Occipital lobe (tissue), 2 donors: ENCODE data around the gene ABCD1. TPM values are rescaled to one million over a fixed set of nuclear protein-coding genes. Genes with fewer than 3 reads are reported as not detected.
"Not testable (repeated sequence)": the region's sequence is repeated elsewhere in the genome, so short reads cannot be mapped to it uniquely, and the experiment has no call there.

Source experiments
- DNase-seq: peaks from one replicate; lab custom pipeline; 2025; lab: John Stamatoyannopoulos, UW
- total RNA-seq: library from RNA; depleted of rRNA; stranded (reverse); fragments of >200 nt; gene quantifications from one replicate; pipeline ENCODE4 v1.2.3, GENCODE V29; 2014

ABCD1 gene
- total RNA-seq, 1 donor from 2014 or later = 5.0 TPM

- no peak for DNase-seq
Observed at GRCh38 chrX:153709726-153710674, 14.7 kb upstream of the ABCD1 start.

- no peak for DNase-seq
Observed at GRCh38 chrX:153714256-153714655, 10.4 kb upstream of the ABCD1 start.

GRCh38 chrX:153717445-153717844 lies 7.2 kb upstream of the ABCD1 start:
- no peak for DNase-seq

- no peak for DNase-seq
Observed at GRCh38 chrX:153719238-153719637, 5.4 kb upstream of the ABCD1 start.

GRCh38 chrX:153719701-153720100 lies 5.0 kb upstream of the ABCD1 start:
- no peak for DNase-seq

- no peak for DNase-seq
Observed at GRCh38 chrX:153722704-153723350, 1.8 kb upstream of the ABCD1 start.

GRCh38 chrX:153723351-153724251 lies 1.1 kb upstream of the ABCD1 start:
- no peak for DNase-seq

DNA sequence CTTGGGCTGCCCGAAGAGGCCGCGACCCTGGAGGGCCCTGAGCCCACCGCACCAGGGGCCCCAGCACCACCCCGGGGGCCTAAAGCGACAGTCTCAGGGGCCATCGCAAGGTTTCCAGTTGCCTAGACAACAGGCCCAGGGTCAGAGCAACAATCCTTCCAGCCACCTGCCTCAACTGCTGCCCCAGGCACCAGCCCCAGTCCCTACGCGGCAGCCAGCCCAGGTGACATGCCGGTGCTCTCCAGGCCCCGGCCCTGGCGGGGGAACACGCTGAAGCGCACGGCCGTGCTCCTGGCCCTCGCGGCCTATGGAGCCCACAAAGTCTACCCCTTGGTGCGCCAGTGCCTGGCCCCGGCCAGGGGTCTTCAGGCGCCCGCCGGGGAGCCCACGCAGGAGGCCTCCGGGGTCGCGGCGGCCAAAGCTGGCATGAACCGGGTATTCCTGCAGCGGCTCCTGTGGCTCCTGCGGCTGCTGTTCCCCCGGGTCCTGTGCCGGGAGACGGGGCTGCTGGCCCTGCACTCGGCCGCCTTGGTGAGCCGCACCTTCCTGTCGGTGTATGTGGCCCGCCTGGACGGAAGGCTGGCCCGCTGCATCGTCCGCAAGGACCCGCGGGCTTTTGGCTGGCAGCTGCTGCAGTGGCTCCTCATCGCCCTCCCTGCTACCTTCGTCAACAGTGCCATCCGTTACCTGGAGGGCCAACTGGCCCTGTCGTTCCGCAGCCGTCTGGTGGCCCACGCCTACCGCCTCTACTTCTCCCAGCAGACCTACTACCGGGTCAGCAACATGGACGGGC lies 579 bp downstream of the ABCD1 start:
- no peak for DNase-seq

DNA sequence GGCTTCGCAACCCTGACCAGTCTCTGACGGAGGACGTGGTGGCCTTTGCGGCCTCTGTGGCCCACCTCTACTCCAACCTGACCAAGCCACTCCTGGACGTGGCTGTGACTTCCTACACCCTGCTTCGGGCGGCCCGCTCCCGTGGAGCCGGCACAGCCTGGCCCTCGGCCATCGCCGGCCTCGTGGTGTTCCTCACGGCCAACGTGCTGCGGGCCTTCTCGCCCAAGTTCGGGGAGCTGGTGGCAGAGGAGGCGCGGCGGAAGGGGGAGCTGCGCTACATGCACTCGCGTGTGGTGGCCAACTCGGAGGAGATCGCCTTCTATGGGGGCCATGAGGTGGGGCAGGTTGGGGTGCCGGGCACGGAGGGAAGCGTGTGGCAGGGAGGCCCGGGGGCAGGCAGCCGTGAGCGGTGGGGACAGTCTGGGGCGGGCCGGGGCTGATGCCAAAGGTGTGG lies 1.2 kb downstream of the ABCD1 start:
- DNase-seq = no peak

DNA sequence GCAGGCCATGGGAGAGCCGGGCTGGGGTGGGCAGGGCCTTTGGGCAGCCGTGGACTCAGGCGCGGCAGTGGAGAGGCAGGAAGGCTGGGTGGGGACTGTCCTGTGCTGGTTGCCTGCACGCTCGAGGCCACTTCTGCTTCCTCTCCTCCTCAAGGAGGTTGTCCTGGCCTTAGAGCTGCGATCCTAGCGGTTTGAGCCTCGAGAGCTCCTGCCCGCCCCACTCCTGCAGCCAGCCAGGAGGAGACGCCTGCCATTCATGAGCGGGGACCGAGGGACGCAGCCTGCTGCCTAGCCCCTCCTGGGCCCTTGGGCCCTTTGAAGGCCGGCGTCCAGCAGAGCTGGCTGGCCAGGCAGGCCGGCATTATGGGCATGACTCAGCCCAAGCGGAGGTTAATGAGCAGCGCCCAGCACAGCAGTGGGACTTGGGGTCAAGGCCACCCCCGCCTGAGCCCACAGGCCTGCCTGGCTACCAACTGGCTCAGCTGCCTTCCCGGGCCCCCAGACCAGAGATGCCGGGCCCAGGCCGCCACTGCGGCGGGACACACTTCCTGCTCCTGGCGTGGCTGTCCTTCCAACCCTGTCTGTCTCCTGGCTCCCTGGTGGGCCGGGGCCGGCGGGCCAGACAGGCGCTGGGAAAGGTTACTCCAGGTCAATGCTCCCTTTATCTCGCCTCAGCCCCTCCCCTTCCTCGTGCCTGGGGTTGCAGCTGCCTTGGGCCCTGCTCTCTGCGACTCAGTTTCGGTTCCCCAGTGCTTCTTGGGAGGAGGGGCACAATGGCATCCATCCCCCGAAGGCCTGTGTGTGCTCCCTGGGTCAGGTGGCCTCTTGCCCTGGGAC lies 1.8 kb downstream of the ABCD1 start:
- peak; percentile 45 for DNase-seq

DNA sequence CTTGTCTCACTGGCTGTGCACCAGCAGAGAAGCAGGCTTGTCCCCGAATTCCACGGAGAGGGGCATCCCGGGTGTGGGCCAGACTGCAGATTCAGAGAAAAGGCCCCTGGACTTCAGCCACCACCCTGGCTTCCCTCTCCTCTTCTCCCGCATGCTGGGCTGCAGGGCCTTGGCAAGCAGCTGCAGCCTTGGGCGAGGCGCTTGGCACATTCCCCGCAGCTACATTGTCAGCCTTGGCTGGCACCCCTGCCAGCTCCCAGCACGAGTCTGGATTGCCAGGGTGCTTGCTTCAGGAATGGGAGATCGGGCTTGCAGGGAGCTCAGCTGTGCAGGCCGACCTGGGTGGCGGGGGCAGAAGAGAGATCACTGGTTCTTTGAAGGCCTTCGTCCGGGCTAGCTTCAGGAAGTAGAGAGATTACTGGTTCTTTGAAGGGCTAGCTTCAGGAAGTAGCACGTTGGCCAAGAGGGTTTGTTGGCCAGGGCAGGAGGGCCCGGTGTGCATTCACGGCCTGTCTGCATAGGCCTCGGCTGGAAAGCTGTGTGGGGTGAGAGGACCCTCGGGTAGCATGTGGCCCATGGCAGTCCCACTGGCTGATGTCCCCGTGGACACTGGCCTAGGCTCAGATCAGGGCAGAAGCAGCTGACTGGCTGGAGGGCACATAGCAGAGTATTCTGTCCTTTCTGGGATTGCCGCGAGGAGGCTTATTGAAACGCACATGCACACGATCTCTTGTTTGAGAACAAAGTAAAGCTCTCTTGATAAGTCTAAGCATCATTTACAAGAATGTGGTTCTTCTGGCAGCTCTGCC lies 2.7 kb downstream of the ABCD1 start:
- peak; percentile 59 for DNase-seq

- no peak for DNase-seq
Observed at GRCh38 chrX:153728095-153728494, 3.4 kb downstream of the ABCD1 start.

- no peak for DNase-seq
Observed at GRCh38 chrX:153728951-153729631, 4.4 kb downstream of the ABCD1 start.

DNA sequence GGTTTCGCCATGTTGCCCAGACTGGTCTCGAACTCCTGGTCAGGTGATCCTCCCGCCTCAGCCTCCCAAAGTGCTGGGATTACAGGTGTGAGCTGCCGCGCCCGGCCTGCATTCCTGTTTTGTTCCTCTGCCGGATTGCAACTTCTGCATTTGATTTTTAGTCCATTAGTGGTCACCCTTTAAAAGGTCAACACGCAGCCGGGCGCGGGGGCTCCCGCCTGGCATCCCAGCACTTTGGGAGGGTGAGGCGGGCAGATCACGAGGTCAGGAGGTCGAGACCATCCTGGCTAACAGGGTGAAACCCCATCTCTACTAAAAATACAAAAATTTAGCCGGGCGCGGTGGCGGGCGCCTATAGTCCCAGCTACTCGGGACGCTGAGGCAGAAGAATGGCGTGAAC lies 5.5 kb downstream of the ABCD1 start:
- not testable (repeated sequence) for DNase-seq

DNA sequence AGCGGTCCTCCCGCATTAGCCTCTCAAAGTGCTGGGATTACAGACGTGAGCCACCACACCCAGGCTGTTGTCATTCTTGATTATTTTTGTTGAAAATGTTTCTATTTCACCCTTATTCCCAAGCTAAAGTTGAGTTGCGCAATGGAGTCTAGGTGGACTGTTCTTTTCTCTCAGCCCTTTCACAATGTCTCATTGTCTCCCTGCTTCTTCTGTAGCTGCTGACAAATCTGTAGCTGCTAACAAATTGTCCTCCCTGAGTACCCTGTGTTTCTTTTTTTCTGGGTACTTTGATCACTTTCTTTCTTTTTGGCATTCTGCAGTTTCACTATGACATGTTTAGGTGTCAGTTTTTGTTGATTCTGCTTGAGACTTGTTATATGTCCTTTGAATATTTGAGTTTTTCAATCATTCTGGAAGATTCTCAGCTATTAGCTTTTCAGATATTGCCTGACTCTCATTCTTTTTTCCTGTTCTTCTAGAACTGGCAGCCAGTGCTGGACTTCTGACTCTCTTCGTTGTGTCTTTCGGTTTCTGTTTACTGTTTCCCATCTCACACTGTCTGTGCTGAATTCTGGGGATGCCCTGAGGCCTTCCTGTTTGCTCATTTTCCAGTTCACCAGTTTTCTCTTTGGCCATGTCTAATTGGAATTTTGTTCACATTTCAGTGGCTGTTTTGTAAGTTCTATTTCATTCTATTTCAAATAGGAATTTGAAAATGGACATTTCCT lies 6.6 kb downstream of the ABCD1 start:
- DNase-seq = no peak

DNA sequence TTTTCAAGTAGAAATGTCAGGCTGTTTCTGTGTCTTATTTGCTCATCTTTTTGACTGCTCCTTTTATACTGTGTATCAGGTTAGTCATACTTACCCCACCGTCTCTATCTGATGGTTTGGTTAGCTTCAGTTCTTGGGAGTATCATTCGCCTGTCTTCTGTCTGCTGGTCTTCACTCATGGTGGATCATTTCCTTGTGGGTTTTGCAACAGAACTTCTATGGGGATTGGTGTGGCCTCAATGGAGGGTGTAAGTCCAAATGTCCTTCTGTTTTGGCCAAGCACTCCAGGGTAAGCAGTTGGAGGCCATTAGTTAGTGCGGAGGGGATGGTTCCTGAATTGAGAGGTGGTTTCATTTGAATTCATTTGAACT lies 7.2 kb downstream of the ABCD1 start:
- no peak for DNase-seq

DNA sequence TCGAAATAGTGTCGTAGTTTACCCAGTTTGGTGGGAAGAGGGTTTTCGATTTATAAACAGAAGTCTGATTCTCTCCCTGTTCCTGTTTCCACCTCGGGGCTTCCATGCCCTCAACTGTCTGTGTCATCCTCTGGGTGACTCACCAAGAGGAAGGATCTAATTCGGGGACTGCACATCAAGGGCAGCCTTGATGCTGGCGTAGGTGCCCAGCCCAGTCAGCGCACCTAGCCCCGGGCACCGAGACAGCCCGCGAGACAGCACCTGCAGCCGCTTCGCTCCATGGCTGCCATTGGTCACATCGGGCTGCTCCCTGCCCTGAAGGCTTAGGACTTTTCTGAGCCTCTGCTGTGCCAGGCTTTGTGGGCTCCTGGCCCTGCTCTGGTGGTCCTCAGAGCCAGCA lies 7.7 kb downstream of the ABCD1 start:
- no peak for DNase-seq
